Colonic mucosa (tissue), 4 donors: ENCODE results near the gene ZNF416. TPM values are rescaled to one million over a fixed set of nuclear protein-coding genes. Genes with fewer than 3 reads are reported as not detected.

ENCODE experiments used
- DNase-seq: peaks from one replicate; pipeline ENCODE4 v3.0.0-alpha.2; 2020
- H3K27ac ChIP-seq: fragments of 200-600 bp; one replicate; pipeline ENCODE4 v1.8.0; 2021
- H3K27me3 ChIP-seq: fragments of 200-600 bp; one replicate; pipeline ENCODE4 v1.8.0; 2021
- H3K36me3 ChIP-seq: fragments of 200-600 bp; one replicate; pipeline ENCODE4 v1.8.0; 2021
- H3K4me1 ChIP-seq: fragments of 200-600 bp; one replicate; pipeline ENCODE4 v1.8.0; 2021; ENCODE audit warnings: mild to moderate bottlenecking
- H3K4me3 ChIP-seq: fragments of 200-600 bp; one replicate; pipeline ENCODE4 v1.8.0; 2021
- H3K9ac ChIP-seq, 2 donors: one replicate each; pipeline ENCODE4 v1.7.0; 2013; ENCODE audit warnings: control low read depth in 2 of 2, low read depth in 2 of 2, low read length in 2 of 2
- H3K9me3 ChIP-seq: fragments of 200-600 bp; one replicate; pipeline ENCODE4 v1.8.0; 2021
- CTCF ChIP-seq: fragments of 200-600 bp; IDR thresholded peaks from one replicate; pipeline ENCODE4 v1.8.0; 2022; ENCODE audit warnings: antibody characterized with exemption, mild to moderate bottlenecking
- intact Hi-C: fragments of 100-400 bp; cut with DNase I; formaldehyde crosslinking; loops from one replicate; pipeline ENCODE4 v1.14.1; 2022
- total RNA-seq, 2 donors: library from RNA; stranded (reverse); fragmentation: NEBNext Ultra II Directional in 1 of 2; extraction: Animal tissue kit (Norgen Biotek cat#: 25700) in 1 of 2; gene quantifications; one replicate each; pipeline ENCODE4 v1.2.1, GENCODE V29; 2021
- donor health status: healthy.
- donor health status: DM: no; HTN: no; CAD: no.
- donor health status: DM: no; HTN: no; CAD: no.

The ZNF416 gene
- total RNA-seq, 2 donors from 2014 or later: 2.2 to 3.5 TPM

GRCh38 chr19:57583521-57584416 lies 5.1 kb upstream of the ZNF416 start, which contains the start of gene ZIK1:
ZIK1 (plus strand) TSS chr19:57584145; CDS start chr19:57584357, 212 bp downstream.
- H3K27ac ChIP-seq: no peak within 1 kb of the TSS
- no peak for TF ChIP-seq CTCF
- H3K9ac ChIP-seq: peak within 1 kb of the TSS in 1 of 2 donors; percentile 35
- H3K4me1 ChIP-seq: no peaks in the 10 kb centered on the region
- no peaks in the 10 kb centered on the region for H3K36me3 ChIP-seq
- intact Hi-C loops: no loop called here
- H3K27me3 ChIP-seq: no peaks in the 10 kb centered on the region
- DNase-seq: peak; percentile 86
- no peaks in the 10 kb centered on the region for H3K9me3 ChIP-seq
- peak within 1 kb of the TSS; percentile 45 for H3K4me3 ChIP-seq

DNA sequence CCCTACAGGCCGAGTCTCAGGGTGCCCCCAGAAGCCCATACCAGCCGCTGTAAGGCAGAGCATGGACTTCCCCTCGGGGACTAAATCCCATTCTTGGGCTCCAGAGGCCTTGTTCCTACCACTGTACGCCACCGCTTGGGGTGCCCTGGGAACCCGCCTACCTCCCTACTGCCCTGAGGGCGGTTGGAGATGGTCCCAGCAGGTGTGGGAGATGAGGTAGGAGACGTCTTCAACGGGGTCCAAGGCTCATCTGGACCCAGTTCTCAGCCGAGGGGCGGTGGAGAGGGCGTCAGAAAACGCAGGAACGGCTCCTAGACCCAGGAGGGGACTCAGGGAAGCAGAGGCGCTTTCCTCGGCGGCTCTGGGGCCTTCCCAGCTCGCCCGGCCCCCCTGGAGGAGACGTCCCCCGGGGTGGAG lies 4.4 kb upstream of the ZNF416 start:
- no peaks in the 10 kb centered on the region for H3K9me3 ChIP-seq
- H3K4me1 ChIP-seq: no peaks in the 10 kb centered on the region
- peak overlapping the region; percentile 45 for H3K4me3 ChIP-seq
- H3K27me3 ChIP-seq: no peaks in the 10 kb centered on the region
- TF ChIP-seq CTCF: no peak
- no peak overlapping the region for H3K27ac ChIP-seq
- intact Hi-C loops: no loop called here
- no peaks in the 10 kb centered on the region for H3K36me3 ChIP-seq
- DNase-seq: no peak
- H3K9ac ChIP-seq: no peak overlapping the region

- no peak overlapping the region for H3K27ac ChIP-seq
- H3K9me3 ChIP-seq: peaks cover 14% of the 10 kb centered on the region
- no peak overlapping the region for H3K9ac ChIP-seq
- H3K4me1 ChIP-seq: peaks cover 3% of the 10 kb centered on the region
- intact Hi-C loops: no loop called here
- no peak for TF ChIP-seq CTCF
- DNase-seq: no peak
- no peak overlapping the region for H3K4me3 ChIP-seq
- H3K36me3 ChIP-seq: peaks cover 23% of the 10 kb centered on the region
- no peaks in the 10 kb centered on the region for H3K27me3 ChIP-seq
Observed at GRCh38 chr19:57576661-57577060, 2.0 kb downstream of the ZNF416 start.

DNA sequence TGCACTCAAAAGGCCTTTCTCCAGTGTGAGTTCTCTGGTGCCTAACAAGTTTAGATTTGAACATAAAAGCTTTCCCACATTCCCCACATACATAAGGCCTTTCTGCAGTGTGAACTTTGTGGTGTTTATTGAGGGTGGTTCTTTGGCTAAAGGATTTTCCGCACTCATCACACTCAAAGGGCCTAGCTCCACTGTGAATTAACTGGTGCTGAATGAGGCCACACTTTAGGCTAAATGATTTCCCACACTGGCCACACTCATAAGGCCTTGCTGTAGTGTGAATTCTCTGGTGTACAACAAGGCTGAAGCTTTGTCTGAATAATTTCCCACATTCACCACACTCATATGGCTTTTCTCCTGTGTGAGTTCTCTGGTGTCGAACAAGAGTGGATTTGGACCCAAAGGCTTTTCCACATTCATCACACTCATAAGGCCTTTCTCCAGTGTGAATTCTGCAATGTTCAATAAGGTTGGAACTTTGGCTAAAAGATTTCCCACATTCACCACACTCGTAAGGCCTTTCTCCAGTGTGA lies 6.2 kb downstream of the ZNF416 start:
- Histone ChIP-seq H3K27me3 (no peaks in the 10 kb centered on the region), H3K9me3 (peaks cover 23% of the 10 kb centered on the region), H3K4me1 (no peaks in the 10 kb centered on the region), H3K36me3 (peaks cover 23% of the 10 kb centered on the region), H3K27ac (no peak overlapping the region), H3K4me3 (no peak overlapping the region), H3K9ac (no peak overlapping the region)
- intact Hi-C loops: no loop called here
- DNase-seq: no peak
- no peak for TF ChIP-seq CTCF

- H3K27me3 ChIP-seq: no peaks in the 10 kb centered on the region
- DNase-seq: no peak
- intact Hi-C loops: no loop called here
- H3K27ac ChIP-seq: no peak overlapping the region
- no peak for TF ChIP-seq CTCF
- H3K36me3 ChIP-seq: peaks cover 23% of the 10 kb centered on the region
- H3K9ac ChIP-seq: no peak overlapping the region
- peaks cover 23% of the 10 kb centered on the region for H3K9me3 ChIP-seq
- H3K4me1 ChIP-seq: no peaks in the 10 kb centered on the region
- no peak overlapping the region for H3K4me3 ChIP-seq
Observed at GRCh38 chr19:57570707-57571106, 8.0 kb downstream of the ZNF416 start.
